KBM-7 (cell line): ENCODE measurements around the gene ZAR1L.
"Not testable (repeated sequence)": the region's sequence is repeated elsewhere in the genome, so short reads cannot be mapped to it uniquely, and the experiment has no call there.

ENCODE experiments used
- DNase-seq: peaks from one replicate; pipeline ENCODE4 v3.0.0-alpha.2; 2015
- in situ Hi-C: fragments of 300-500 bp; cut with MboI; formaldehyde crosslinking; loops from 2 replicates; pipeline ENCODE4 v1.14.3; 2020; ENCODE audit warnings: low sequenced_read_pairs, low pct_unique_long_range_greater_than_20kb, mixed read lengths

ZAR1L gene

GRCh38 chr13:32315238-32316027, at the start of gene ZAR1L, which contains the start of gene BRCA2:
Gene ZAR1L (minus strand): TSS chr13:32315363. CDS start chr13:32311925, 3,438 bp downstream.
Gene BRCA2 (plus strand): TSS chr13:32315508. CDS start chr13:32316461, 953 bp downstream.
- peak; percentile 98 for DNase-seq
- in situ Hi-C loops: no loop called here

DNA sequence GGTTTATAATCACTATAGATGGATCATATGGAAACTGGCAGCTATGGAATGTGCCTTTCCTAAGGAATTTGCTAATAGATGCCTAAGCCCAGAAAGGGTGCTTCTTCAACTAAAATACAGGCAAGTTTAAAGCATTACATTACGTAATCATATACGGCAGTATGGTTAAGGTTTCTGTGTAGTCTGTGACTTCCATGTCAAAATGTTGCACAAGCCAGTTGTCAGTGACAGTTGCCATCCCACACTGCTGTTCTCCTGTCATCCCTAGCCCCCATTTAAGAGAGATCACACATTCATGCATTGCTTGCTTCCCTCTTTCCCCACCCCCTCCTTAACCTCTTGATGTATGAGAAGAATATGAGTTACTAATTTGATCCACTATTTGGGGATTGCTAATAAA, 47.4 kb upstream of the ZAR1L start:
- DNase-seq: peak; percentile 26

GRCh38 chr13:32355935-32356334, 40.8 kb upstream of the ZAR1L start:
- in situ Hi-C loops, DNase-seq: not testable (repeated sequence)

More for the DNA sequence above, 47.4 kb upstream of the ZAR1L start:
- in situ Hi-C loops: no loop called here

- in situ Hi-C loops: no loop called here
- DNase-seq: no peak
Measured at GRCh38 chr13:32354040-32354439, 38.9 kb upstream of the ZAR1L start.

- in situ Hi-C loops, DNase-seq: not testable (repeated sequence)
Measured at GRCh38 chr13:32350839-32351441, 35.8 kb upstream of the ZAR1L start.

GRCh38 chr13:32347651-32348050, 32.5 kb upstream of the ZAR1L start:
- DNase-seq: no peak
- in situ Hi-C loops: no loop called here

DNA sequence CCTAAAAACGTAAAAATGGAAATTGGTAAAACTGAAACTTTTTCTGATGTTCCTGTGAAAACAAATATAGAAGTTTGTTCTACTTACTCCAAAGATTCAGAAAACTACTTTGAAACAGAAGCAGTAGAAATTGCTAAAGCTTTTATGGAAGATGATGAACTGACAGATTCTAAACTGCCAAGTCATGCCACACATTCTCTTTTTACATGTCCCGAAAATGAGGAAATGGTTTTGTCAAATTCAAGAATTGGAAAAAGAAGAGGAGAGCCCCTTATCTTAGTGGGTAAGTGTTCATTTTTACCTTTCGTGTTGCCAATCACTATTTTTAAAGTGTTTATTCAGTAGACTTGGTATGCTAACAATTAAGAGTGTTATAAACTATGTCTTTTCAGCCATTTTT, 25.8 kb upstream of the ZAR1L start:
- in situ Hi-C loops: no loop called here

DNA sequence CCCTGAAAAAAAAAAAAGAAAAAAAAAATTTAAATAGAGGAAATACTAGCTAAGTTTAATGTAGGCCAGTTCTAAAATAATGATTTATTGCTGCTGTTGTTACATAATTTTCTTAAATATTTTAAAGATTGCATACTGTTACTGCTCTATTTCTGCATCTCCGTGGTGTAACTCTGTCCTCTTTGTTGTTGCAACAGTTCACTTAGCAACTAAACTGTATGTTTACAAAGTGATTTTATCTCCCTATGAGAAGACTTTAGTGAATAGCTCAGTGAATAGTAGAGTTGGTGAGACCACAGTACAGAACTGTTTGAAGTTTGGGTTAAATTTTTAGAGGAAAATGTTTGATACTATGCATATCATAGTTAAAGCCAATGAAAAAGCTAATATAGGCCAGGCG, 19.5 kb upstream of the ZAR1L start:
- in situ Hi-C loops: no loop called here
- no peak for DNase-seq

More for the DNA sequence above, 25.8 kb upstream of the ZAR1L start:
- DNase-seq: peak; percentile 63

DNA sequence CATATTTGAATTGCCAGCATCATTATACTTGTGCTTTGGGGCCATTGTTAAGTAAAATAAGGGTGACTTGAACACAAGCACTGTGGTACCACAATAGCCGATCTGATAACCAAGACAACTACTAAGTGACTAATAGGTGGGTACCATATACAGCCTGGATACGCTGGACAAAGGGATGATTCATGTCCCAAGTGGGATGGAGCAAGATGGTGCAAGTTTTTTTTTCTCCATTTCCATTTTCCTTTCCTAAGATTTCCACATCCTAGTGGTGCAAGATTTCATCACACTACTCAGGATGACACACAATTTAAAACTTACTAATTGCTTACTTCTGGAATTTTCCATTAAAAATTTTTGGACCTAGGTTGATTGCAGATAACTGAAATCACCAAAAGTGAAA, 15.3 kb upstream of the ZAR1L start:
- in situ Hi-C loops: no loop called here
- DNase-seq: no peak

- no peak for DNase-seq
- in situ Hi-C loops: no loop called here
Measured at GRCh38 chr13:32323912-32324311, 8.7 kb upstream of the ZAR1L start.

DNA sequence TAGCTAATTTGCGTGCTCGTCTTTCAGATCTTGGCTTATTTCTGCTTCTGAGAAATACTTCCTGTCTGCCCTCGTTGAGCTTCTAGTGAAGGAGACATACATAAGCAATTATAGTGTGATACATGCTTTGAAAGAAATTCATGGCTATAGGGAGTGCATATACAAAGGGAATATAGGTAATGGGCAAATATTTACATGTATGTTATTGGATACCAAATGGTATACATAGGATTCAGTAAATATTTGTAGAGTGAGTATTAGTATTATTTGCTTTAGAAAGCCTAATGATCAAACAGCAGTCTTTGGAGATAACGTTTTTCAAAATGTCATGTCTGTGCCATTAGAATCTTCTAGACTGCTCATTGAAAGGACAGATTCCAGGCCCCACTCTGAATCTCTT, 5.4 kb upstream of the ZAR1L start:
- in situ Hi-C loops: no loop called here
- DNase-seq: no peak

GRCh38 chr13:32317716-32318465, 2.7 kb upstream of the ZAR1L start:
- DNase-seq: no peak
- in situ Hi-C loops: no loop called here

GRCh38 chr13:32316501-32316900, 1.3 kb upstream of the ZAR1L start:
- DNase-seq: peak; percentile 66
- in situ Hi-C loops: no loop called here

DNA sequence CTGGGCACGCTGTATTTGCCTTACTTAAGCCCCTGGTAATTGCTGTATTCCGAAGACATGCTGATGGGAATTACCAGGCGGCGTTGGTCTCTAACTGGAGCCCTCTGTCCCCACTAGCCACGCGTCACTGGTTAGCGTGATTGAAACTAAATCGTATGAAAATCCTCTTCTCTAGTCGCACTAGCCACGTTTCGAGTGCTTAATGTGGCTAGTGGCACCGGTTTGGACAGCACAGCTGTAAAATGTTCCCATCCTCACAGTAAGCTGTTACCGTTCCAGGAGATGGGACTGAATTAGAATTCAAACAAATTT, 821 bp upstream of the ZAR1L start:
- DNase-seq: no peak
- in situ Hi-C loops: no loop called here

- in situ Hi-C loops: no loop called here
- peak; percentile 91 for DNase-seq
Measured at GRCh38 chr13:32314271-32315237, 609 bp downstream of the ZAR1L start.

- in situ Hi-C loops: no loop called here
- no peak for DNase-seq
Measured at GRCh38 chr13:32311188-32311897, 3.8 kb downstream of the ZAR1L start.

- DNase-seq: peak; percentile 84
- in situ Hi-C loops: no loop called here
Measured at GRCh38 chr13:32310134-32310706, 4.9 kb downstream of the ZAR1L start.
